Lung (tissue), 12 donors: Measurements from ENCODE around the gene METRNL. TPM values are rescaled to one million over a fixed set of nuclear protein-coding genes. Genes with fewer than 3 reads are reported as not detected.

Source experiments
- ATAC-seq: fragments of 200-7000 bp; cut with Tn5 transposase; one replicate; pipeline ENCODE4 v1.9.1; 2020; ENCODE audit warnings: moderate number of reproducible peaks; ENCODE audit not compliant: insufficient read depth, low FRiP score
- DNase-seq, 3 donors: peaks; one replicate each; pipeline ENCODE4 v3.0.0-alpha.2; 2013 to 2017
- H3K27ac ChIP-seq, 2 donors: one replicate each; pipeline ENCODE4 v1.5.1; 2013; ENCODE audit warnings: mild to moderate bottlenecking in 2 of 2, moderate library complexity in 2 of 2, control low read depth in 1 of 2, inconsistent platforms in 1 of 2, low read depth in 1 of 2, low read length in 1 of 2
- H3K27me3 ChIP-seq, 3 donors: one replicate each; pipeline ENCODE4 v1.5.1; 2013; ENCODE audit warnings: low read length in 2 of 3; ENCODE audit not compliant: control insufficient read depth in 3 of 3, insufficient read depth in 3 of 3
- H3K36me3 ChIP-seq, 4 donors: one replicate each; pipeline ENCODE4 v1.5.1; 2013; ENCODE audit warnings: low read length in 4 of 4, mild to moderate bottlenecking in 1 of 4, moderate library complexity in 1 of 4; ENCODE audit not compliant: control insufficient read depth in 4 of 4, insufficient read depth in 4 of 4
- H3K4me1 ChIP-seq, 5 donors: one replicate each; pipeline ENCODE4 v1.5.1; 2013; ENCODE audit warnings: low read length in 5 of 5, mild to moderate bottlenecking in 2 of 5, moderate library complexity in 1 of 5; ENCODE audit not compliant: control insufficient read depth in 5 of 5, insufficient read depth in 5 of 5
- H3K4me3 ChIP-seq: one replicate; pipeline ENCODE4 v1.5.1; 2013; ENCODE audit warnings: mild to moderate bottlenecking, control low read depth, moderate library complexity
- H3K9ac ChIP-seq, 2 donors: one replicate each; pipeline ENCODE4 v1.5.1; 2013; ENCODE audit warnings: low read length in 2 of 2, control low read depth in 1 of 2; ENCODE audit not compliant: insufficient read depth in 1 of 2
- H3K9me3 ChIP-seq, 4 donors: one replicate each; pipeline ENCODE4 v1.5.1; 2013; ENCODE audit warnings: low read length in 3 of 4, mild to moderate bottlenecking in 1 of 4, moderate library complexity in 1 of 4; ENCODE audit not compliant: control insufficient read depth in 4 of 4, insufficient read depth in 3 of 4
- CTCF ChIP-seq: IDR thresholded peaks from 2 replicates; pipeline ENCODE4 v1.5.1; 2012; ENCODE audit warnings: mild to moderate bottlenecking; ENCODE audit errors: control extremely low read depth, extremely low read depth
- WGBS, 2 donors: extraction: QIAGEN DNeasy Blood & Tissue Kit; methylation state at CpG; one replicate each; pipeline ENCODE4 v1.1.7; 2013; 5-methylcytosine and 5-hydroxymethylcytosine counted together
- polyA plus RNA-seq, 2 donors: library from polyadenylated mRNA; stranded (reverse); fragments of 200-250 nt; gene quantifications; one replicate each; pipeline ENCODE4 v1.2.1, GENCODE V29; 2013
- total RNA-seq, 2 donors: library from RNA; depleted of rRNA in 1 of 2; stranded (reverse); fragments of >200 nt in 1 of 2; gene quantifications; one replicate each; pipeline ENCODE4 v1.2.1, GENCODE V29; 2014 to 2021
- donor health status: control.
- donor health status: control.
- donor health status: Bipolar disorder and iron deficiency.
- donor health status: healthy.
- donor health status: DM: yes; HTN: yes; CAD: no.

METRNL gene
- total and polyA plus RNA-seq, 4 donors, result 48.2 to 181 (median 65.0) TPM

DNA sequence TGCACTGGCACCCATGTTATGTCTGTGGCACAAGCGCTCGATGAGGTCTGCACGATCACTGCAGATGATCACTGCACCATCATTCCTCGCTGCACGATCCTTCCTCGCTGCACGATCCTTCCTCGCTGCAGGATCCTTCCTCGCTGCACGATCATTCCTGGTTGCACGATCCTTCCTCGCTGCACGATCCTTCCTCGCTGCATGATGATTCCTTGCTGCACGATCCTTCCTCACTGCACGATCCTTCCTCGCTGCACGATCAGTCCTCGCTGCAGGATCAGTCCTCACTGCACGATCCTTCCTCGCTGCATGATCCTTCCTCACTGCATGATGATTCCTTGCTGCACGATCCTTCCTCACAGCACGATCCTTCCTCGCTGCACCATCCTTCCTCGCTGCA lies 29.3 kb downstream of the METRNL start:
- no peak for TF ChIP-seq CTCF
- peaks cover 3 to 49% (median 20%) of the 10 kb centered on the region in 5 donors for H3K4me1 ChIP-seq
- DNase-seq, result no peak
- WGBS, 2 donors, result 94% methylated on average over 25 of the region's 25 CpGs
- H3K36me3 ChIP-seq, result no peaks in the 10 kb centered on the region
- H3K4me3 ChIP-seq, result no peak overlapping the region
- ATAC-seq, result no peak
- H3K9me3 ChIP-seq, result no peaks in the 10 kb centered on the region
- H3K27ac ChIP-seq, result no peak overlapping the region
- H3K27me3 ChIP-seq, result no peaks in the 10 kb centered on the region
- H3K9ac ChIP-seq, result no peak overlapping the region

DNA sequence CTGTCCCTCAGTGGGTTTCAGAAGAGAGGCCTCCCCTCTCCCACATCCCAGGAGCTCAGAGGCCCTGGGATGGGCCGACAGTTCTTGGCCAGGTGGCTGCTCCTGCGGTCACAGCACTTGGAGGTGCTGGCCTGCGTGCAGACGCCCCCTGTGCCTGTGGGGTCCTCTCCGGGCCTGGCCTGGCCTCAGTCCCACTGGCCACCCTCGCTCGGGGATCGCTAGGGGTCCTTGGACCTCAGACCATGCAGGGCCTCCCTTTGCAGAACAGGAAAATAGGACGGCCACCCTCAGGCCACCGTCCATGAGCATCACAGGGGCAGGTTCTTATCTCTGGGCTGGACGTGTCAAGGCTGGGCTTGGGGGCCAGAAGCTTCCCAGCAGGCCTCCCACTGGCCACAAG lies 30.0 kb downstream of the METRNL start:
- Histone ChIP-seq H3K9me3 (no peaks in the 10 kb centered on the region), H3K36me3 (no peaks in the 10 kb centered on the region), H3K4me1 (peaks cover 3 to 44% (median 20%) of the 10 kb centered on the region in 5 donors), H3K27ac (peak overlapping the region in 1 of 2 donors; percentile 89), H3K9ac (no peak overlapping the region), H3K27me3 (no peaks in the 10 kb centered on the region), H3K4me3 (no peak overlapping the region)
- whole genome bisulfite sequencing, 2 donors, result 75 to 82% methylated on average over 11 of the region's 11 CpGs
- DNase-seq (no peak), ATAC-seq (no peak)
- TF ChIP-seq CTCF, result no peak

DNA sequence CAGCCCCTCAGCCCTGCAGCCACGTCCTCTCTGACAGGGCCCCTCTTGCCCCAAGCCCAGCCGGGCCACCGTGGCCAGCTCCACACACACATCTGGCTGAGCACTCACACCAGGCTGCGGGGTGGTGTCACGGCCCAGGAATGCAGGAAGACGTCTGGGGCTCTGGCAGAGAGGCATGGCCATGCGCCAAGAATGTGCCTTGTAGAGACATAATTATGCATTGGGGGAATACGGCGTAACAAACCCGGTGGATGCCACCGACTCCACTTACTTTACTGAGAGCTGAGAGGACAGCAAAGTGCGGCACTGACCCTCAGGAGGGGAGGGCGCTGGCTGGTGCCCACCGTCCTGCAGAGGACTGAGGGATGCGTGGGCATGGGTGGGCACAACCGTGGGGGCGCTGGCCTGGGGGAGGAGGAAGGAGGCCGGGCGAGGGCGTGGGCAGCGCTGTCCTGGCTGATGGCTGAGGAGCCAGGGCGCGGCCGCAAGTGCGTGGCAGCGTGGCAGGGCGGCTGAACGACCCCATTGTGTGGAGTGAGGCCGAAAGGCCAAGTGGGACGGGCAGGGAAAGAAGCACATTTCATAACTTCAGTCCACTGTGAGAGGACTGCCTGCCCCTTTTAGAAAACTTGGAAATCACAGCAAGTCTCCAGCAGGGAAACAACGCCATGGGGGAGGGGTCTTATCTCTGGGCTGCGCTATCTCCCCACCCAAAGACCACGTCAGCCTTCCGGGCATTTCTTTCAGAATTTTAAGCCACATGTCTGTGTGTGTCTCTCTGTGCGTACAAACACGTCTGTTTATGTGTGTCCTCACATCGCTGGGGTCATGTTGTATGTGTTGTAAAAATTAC lies 30.6 kb downstream of the METRNL start:
- H3K36me3 ChIP-seq, result no peaks in the 10 kb centered on the region
- H3K4me1 ChIP-seq, result peaks cover 3 to 40% (median 20%) of the 10 kb centered on the region in 5 donors
- TF ChIP-seq CTCF, result no peak
- no peak overlapping the region for H3K4me3 ChIP-seq
- peak; percentile 91 to 95 (median 94) for DNase-seq
- peak overlapping the region; percentile 40 to 67 for H3K9ac ChIP-seq
- H3K27ac ChIP-seq, result peak overlapping the region; percentile 25 to 89
- peak; percentile 78 for ATAC-seq
- WGBS, 2 donors, result 29 to 55% methylated on average over 37 of the region's 37 CpGs
- no peaks in the 10 kb centered on the region for H3K9me3 ChIP-seq
- H3K27me3 ChIP-seq, result no peaks in the 10 kb centered on the region
